ENCODE data around the gene NPEPL1. TPM values are rescaled to one million over a fixed set of nuclear protein-coding genes. Genes with fewer than 3 reads are reported as not detected.

NPEPL1 gene
- total and polyA plus RNA-seq, 2 donors (not counting 3 experiments of a cell fraction or from before 2014, with no cell fraction given) = 22.5 to 40.8 TPM

DNA sequence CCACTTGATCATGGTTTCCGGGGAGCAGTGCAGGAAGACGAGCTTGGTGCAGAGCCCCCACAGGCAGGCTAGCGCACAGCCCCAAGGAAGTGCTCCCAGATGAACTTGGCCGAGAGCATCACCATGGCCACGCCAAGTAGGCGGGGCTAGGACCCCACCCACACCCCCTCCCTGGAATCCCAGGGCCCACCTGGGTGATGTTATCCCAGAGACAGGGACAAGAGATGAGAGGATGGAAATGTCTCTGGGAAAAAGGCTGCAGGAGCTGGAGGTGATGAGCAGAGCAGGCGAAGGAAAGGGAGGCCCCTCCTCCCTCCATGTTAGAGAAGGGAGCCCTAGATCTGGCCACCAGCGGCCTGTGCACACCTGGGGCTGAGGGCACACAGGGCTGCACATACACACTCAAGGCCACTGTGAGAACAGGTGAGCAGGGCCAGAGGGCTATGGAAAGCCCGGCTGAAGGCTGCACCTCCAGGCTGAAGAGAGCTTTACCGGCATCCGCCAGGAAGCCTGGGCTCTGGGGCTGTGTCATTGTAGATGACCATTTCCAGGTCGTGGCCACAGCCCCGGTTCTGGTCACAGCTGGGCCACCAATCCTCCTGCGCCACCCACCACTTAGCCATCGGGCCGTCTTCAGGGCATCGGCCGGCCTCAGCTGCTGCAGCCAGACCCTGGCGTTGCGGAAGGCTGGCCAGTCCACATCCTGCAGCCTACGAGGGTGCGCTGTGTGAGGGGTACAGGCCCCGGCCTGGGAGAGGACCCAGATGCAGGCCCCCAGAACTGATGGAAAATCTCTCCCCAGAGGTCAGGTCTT, 24.9 kb downstream of the NPEPL1 start:
- Histone ChIP-seq H3K4me3 (replicated peaks in 1 of 3; ENCODE audit: insufficient read depth in 1 of 3, low read depth in 1 of 3, low read length in 3 of 3) (no peak overlapping the region), H3K36me3 (ENCODE audit: control insufficient read depth in 2 of 2, extremely low read depth in 1 of 2, insufficient read depth in 2 of 2, low read length in 2 of 2) (no peaks in the 10 kb centered on the region), H3K27ac (ENCODE audit: insufficient read depth, low read depth, low read length) (no peak overlapping the region), H3K9me1 (replicated peaks; ENCODE audit: control insufficient read depth, extremely low read depth, insufficient read depth, low read length) (no peaks in the 10 kb centered on the region), H3K4me1 (ENCODE audit: control insufficient read depth, extremely low read depth, insufficient read depth, low read length) (no peaks in the 10 kb centered on the region), H4K20me1 (replicated peaks; ENCODE audit: control insufficient read depth, extremely low read depth, insufficient read depth, low read length) (no peaks in the 10 kb centered on the region), H3K9me3 (replicated peaks; ENCODE audit: control insufficient read depth, insufficient read depth, low read length) (no peaks in the 10 kb centered on the region), H3K27me3 (ENCODE audit: control insufficient read depth in 2 of 2, insufficient read depth in 2 of 2, low read length in 2 of 2) (peaks cover 0 to 2% of the 10 kb centered on the region in 2 experiments), H3K79me2 (ENCODE audit: control insufficient read depth, insufficient read depth, low read length) (no peaks in the 10 kb centered on the region), H2AFZ (ENCODE audit: low read depth, low read length) (no peak overlapping the region), H3K9ac (replicated peaks; ENCODE audit: extremely low read depth, insufficient read depth, low read length) (no peak overlapping the region), H3K4me2 (ENCODE audit: insufficient read depth, low read length) (no peak overlapping the region)
- no peak for TF ChIP-seq POLR2AphosphoS5 (IDR thresholded peaks at IDR 0.05; ENCODE audit: insufficient read depth, low read depth, low read length)
- no peak for TF ChIP-seq POLR2A (IDR thresholded peaks at IDR 0.05; ENCODE audit: low read depth, low read length)
- no peak for TF ChIP-seq MAX (IDR thresholded peaks at IDR 0.05; ENCODE audit: insufficient read depth, insufficient read length)
- TF ChIP-seq MYC (IDR thresholded peaks at IDR 0.05; ENCODE audit: low read depth, low read length) = no peak
- no peak for TF ChIP-seq FOS (IDR thresholded peaks at IDR 0.05; ENCODE audit: borderline replicate concordance, insufficient read depth, low read length)
- no peak for TF ChIP-seq GATA2 (IDR thresholded peaks at IDR 0.05; ENCODE audit: insufficient read depth, insufficient read length, low read depth, low read length)
- no peak for TF ChIP-seq EZH2 (IDR thresholded peaks at IDR 0.05; ENCODE audit: borderline replicate concordance, low read depth, low read length, severe bottlenecking)
- TF ChIP-seq JUN (IDR thresholded peaks at IDR 0.05; ENCODE audit: borderline replicate concordance, insufficient read depth, insufficient read length, low read depth) = no peak
- no peak for TF ChIP-seq CTCF (IDR thresholded peaks at IDR 0.05; ENCODE audit: extremely low read depth in 1 of 2, insufficient read depth in 1 of 2, low read depth in 1 of 2, low read length in 2 of 2)
- no peak for DNase-seq (ENCODE audit: low read depth, low spot score)
- intact Hi-C loops (cut with micrococcal nuclease) (no loop called here), dilution Hi-C loops (cut with MboI; ENCODE audit: extremely low pct_ligation_motif_present, low sequenced_read_pairs) (no loop called here)
- ChIA-PET CTCF (interaction anchor here (1.2 kb wide), 1 partner anchor 236 kb away, joined by 5 read pairs; no protein-coding TSS in a partner anchor), POLR2A (no interaction called here)
- no TSS peak for BruUV-seq (replicated peaks)
- FAIRE-seq = no peak

Data from endothelial cell of umbilical vein (primary cell).